IMR-90 (cell line): ENCODE results near the gene DENND1A. TPM values are rescaled to one million over a fixed set of nuclear protein-coding genes. Genes with fewer than 3 reads are reported as not detected.

Experiments
- ATAC-seq: fragments of 200-7000 bp; cut with Tn5 transposase; 2 replicates; pipeline ENCODE4 v1.9.1; 2020; ENCODE audit warnings: low read depth, mild to moderate bottlenecking, moderate library complexity
- BruUV-seq: library from RNA; stranded (reverse); fragments of 400-500 nt; replicated peaks from 2 replicates; lab custom pipeline; 2021; lab: Mats Ljungman, UMichigan
- CTCF ChIA-PET: fragments of 300-600 bp; formaldehyde crosslinking; extraction: SDS; loops from one replicate; lab custom pipeline; 2021; ENCODE audit warnings: antibody characterized with exemption; lab: Yijun Ruan, JAX
- POLR2A ChIA-PET: fragments of 300-600 bp; sonication (Branson Sonifier 250); formaldehyde crosslinking; loops from one replicate; lab custom pipeline; 2022; ENCODE audit warnings: antibody characterized with exemption; ENCODE audit not compliant: unreplicated experiment; lab: Charles Lee
- DNase-seq: peaks from one replicate; pipeline ENCODE4 v3.0.0; 2013
- H2AFZ ChIP-seq: replicated peaks from 2 replicates; pipeline ENCODE3; 2013; ENCODE audit warnings: low read length, mild to moderate bottlenecking; ENCODE audit not compliant: poor library complexity
- H2AK5ac ChIP-seq: 2 replicates; pipeline ENCODE4 v1.6.1; 2013; ENCODE audit warnings: low read depth, low read length, inconsistent platforms
- H2AK9ac ChIP-seq: replicated peaks from 2 replicates; pipeline ENCODE3; 2013; ENCODE audit warnings: mild to moderate bottlenecking, low read depth, low read length, moderate library complexity; ENCODE audit not compliant: poor library complexity
- H2BK120ac ChIP-seq: 2 replicates; pipeline ENCODE4 v1.6.1; 2013; ENCODE audit warnings: low read depth, low read length, inconsistent platforms
- H2BK15ac ChIP-seq: 3 replicates; pipeline ENCODE4 v1.6.1; 2013; ENCODE audit warnings: low read depth, low read length, inconsistent platforms
- H2BK20ac ChIP-seq: 2 replicates; pipeline ENCODE4 v1.6.1; 2013; ENCODE audit warnings: low read depth, mild to moderate bottlenecking, inconsistent platforms, low read length, moderate library complexity
- H2BK5ac ChIP-seq: 2 replicates; pipeline ENCODE4 v1.6.1; 2013; ENCODE audit warnings: mild to moderate bottlenecking, low read depth, low read length, inconsistent platforms; ENCODE audit not compliant: poor library complexity, severe bottlenecking
- H3K14ac ChIP-seq: replicated peaks from 2 replicates; pipeline ENCODE4 v1.6.1; 2013; ENCODE audit warnings: low read depth, low read length, inconsistent platforms
- H3K18ac ChIP-seq: 2 replicates; pipeline ENCODE4 v1.6.1; 2013; ENCODE audit warnings: low read depth, low read length, control low read depth
- H3K23ac ChIP-seq: 2 replicates; pipeline ENCODE4 v1.6.1; 2013; ENCODE audit warnings: low read depth, low read length, inconsistent platforms
- H3K27ac ChIP-seq: 2 replicates; pipeline ENCODE4 v1.5.1; 2013; ENCODE audit warnings: mild to moderate bottlenecking, control low read depth, low read length; ENCODE audit not compliant: insufficient read depth
- H3K27me3 ChIP-seq: 2 replicates; pipeline ENCODE4 v1.6.1; 2013; ENCODE audit warnings: low read length; ENCODE audit not compliant: control insufficient read depth, insufficient read depth
- H3K36me3 ChIP-seq: 2 replicates; pipeline ENCODE4 v1.6.1; 2013; ENCODE audit warnings: low read length, mixed read lengths; ENCODE audit not compliant: control insufficient read depth, insufficient read depth
- H3K4ac ChIP-seq: 2 replicates; pipeline ENCODE4 v1.6.1; 2013; ENCODE audit warnings: low read depth, low read length, inconsistent platforms
- H3K4me1 ChIP-seq: 2 replicates; pipeline ENCODE4 v1.6.1; 2013; ENCODE audit warnings: low read length, mixed read lengths; ENCODE audit not compliant: control insufficient read depth, insufficient read depth
- H3K4me2 ChIP-seq: 2 replicates; pipeline ENCODE4 v1.6.1; 2013; ENCODE audit warnings: low read depth, mild to moderate bottlenecking, control low read depth, low read length, moderate library complexity
- H3K4me3 ChIP-seq: 2 replicates; pipeline ENCODE4 v1.5.1; 2013; ENCODE audit warnings: low read depth, mild to moderate bottlenecking, control low read depth, low read length, moderate library complexity; ENCODE audit not compliant: insufficient read depth
- H3K56ac ChIP-seq: 2 replicates; pipeline ENCODE4 v1.6.1; 2013; ENCODE audit warnings: low read length, inconsistent platforms; ENCODE audit not compliant: insufficient read depth; ENCODE audit errors: extremely low read depth
- H3K79me1 ChIP-seq, 2 experiments: 2 replicates each; pipeline ENCODE4 v1.6.1; 2013; ENCODE audit warnings: low read length in 2 of 2, inconsistent platforms in 1 of 2, low read depth in 1 of 2
- H3K9ac ChIP-seq: 2 replicates; pipeline ENCODE4 v1.6.1; 2013; ENCODE audit warnings: low read depth, low read length, control low read depth
- H3K9me1 ChIP-seq: 2 replicates; pipeline ENCODE4 v1.6.1; 2013; ENCODE audit warnings: low read length, inconsistent platforms; ENCODE audit not compliant: insufficient read depth
- H3K9me3 ChIP-seq: 2 replicates; pipeline ENCODE4 v1.6.1; 2013; ENCODE audit warnings: low read length; ENCODE audit not compliant: control insufficient read depth, insufficient read depth
- H4K20me1 ChIP-seq: 2 replicates; pipeline ENCODE4 v1.6.1; 2013; ENCODE audit warnings: low read length, inconsistent platforms; ENCODE audit not compliant: insufficient read depth
- H4K5ac ChIP-seq: 2 replicates; pipeline ENCODE4 v1.6.1; 2013; ENCODE audit warnings: mild to moderate bottlenecking, low read depth, low read length, control low read depth
- H4K8ac ChIP-seq, 2 experiments: 2 replicates each; pipeline ENCODE4 v1.6.1; 2013; ENCODE audit warnings: low read depth in 2 of 2, low read length in 2 of 2, control low read depth in 1 of 2, inconsistent platforms in 1 of 2
- H4K91ac ChIP-seq: 2 replicates; pipeline ENCODE4 v1.6.1; 2013; ENCODE audit warnings: low read depth, low read length, inconsistent platforms; ENCODE audit not compliant: insufficient read depth
- CEBPB ChIP-seq: IDR thresholded peaks from 2 replicates; pipeline ENCODE4 v1.6.1; 2012; ENCODE audit warnings: low read depth, low read length, improper control_type of control experiment
- CHD1 ChIP-seq: IDR thresholded peaks from 2 replicates; pipeline ENCODE4 v1.6.1; 2012; ENCODE audit warnings: low read depth, low read length, improper control_type of control experiment
- CTCF ChIP-seq: conservative IDR thresholded peaks from 2 replicates; pipeline ENCODE4 v1.5.1; 2012; ENCODE audit warnings: mild to moderate bottlenecking, low read depth, low read length, improper control_type of control experiment
- ELK1 ChIP-seq: fragments of 150-350 bp; IDR thresholded peaks from 2 replicates; pipeline ENCODE4 v1.6.1; 2016; ENCODE audit warnings: low read depth, mild to moderate bottlenecking, low read length, moderate library complexity, borderline replicate concordance
- FOS ChIP-seq: fragments of 150-350 bp; IDR thresholded peaks from 2 replicates; pipeline ENCODE4 v1.6.1; 2016; ENCODE audit warnings: low read depth, low read length
- MAFK ChIP-seq: IDR thresholded peaks from 2 replicates; pipeline ENCODE4 v1.6.1; 2012; ENCODE audit warnings: low read depth, low read length, improper control_type of control experiment
- MAZ ChIP-seq: IDR thresholded peaks from 2 replicates; pipeline ENCODE4 v1.6.1; 2012; ENCODE audit warnings: low read depth, mild to moderate bottlenecking, low read length, improper control_type of control experiment, moderate library complexity, borderline replicate concordance
- MXI1 ChIP-seq: IDR thresholded peaks from 2 replicates; pipeline ENCODE4 v1.6.1; 2012; ENCODE audit warnings: low read depth, mild to moderate bottlenecking, low read length, moderate library complexity, borderline replicate concordance
- POLR2A ChIP-seq: IDR thresholded peaks from 2 replicates; pipeline ENCODE4 v1.6.1; 2012; ENCODE audit warnings: mild to moderate bottlenecking, low read depth, low read length
- RAD21 ChIP-seq: IDR thresholded peaks from 2 replicates; pipeline ENCODE4 v1.6.1; 2012; ENCODE audit warnings: low read length, improper control_type of control experiment
- RCOR1 ChIP-seq: IDR thresholded peaks from 2 replicates; pipeline ENCODE4 v1.6.1; 2012; ENCODE audit warnings: mild to moderate bottlenecking, low read length, improper control_type of control experiment; ENCODE audit not compliant: insufficient replicate concordance
- RFX5 ChIP-seq: IDR thresholded peaks from 2 replicates; pipeline ENCODE4 v1.8.0; 2012; ENCODE audit warnings: low read depth, mild to moderate bottlenecking, low read length, moderate library complexity
- SMC3 ChIP-seq: fragments of 150-350 bp; IDR thresholded peaks from 2 replicates; pipeline ENCODE4 v1.6.1; 2016; ENCODE audit warnings: low read depth, mild to moderate bottlenecking, antibody characterized with exemption, low read length, moderate library complexity
- WGBS, 2 experiments: methylation state at CpG; one replicate each; pipeline versions ENCODE4 v1.1.5 to v1.1.7; 2013; ENCODE audit warnings: missing lambda C conversion rate in 2 of 2; ENCODE audit not compliant: insufficient read length in 1 of 2; ENCODE audit errors: extremely low coverage in 2 of 2; 5-methylcytosine and 5-hydroxymethylcytosine counted together
- dilution Hi-C: fragments of 300-500 bp; cut with HindIII; formaldehyde crosslinking; loops from one replicate; pipeline ENCODE4 v1.14.3; 2018; ENCODE audit warnings: low sequenced_read_pairs; ENCODE audit not compliant: unreplicated experiment
- in situ Hi-C: fragments of 300-500 bp; cut with MboI; formaldehyde crosslinking; loops from 3 replicates; pipeline ENCODE4 v1.14.3; 2019; ENCODE audit warnings: low sequenced_read_pairs, inconsistent platforms, mixed read lengths
- intact Hi-C: fragments of 100-400 bp; cut with micrococcal nuclease; formaldehyde crosslinking; loops from 2 replicates; pipeline ENCODE4 v1.10.0; 2022
- polyA plus RNA-seq, 3 experiments: library from polyadenylated mRNA; depleted of rRNA; stranded (reverse); fragments of >200 nt; gene quantifications; 2 replicates each; pipeline ENCODE4 v1.2.3, GENCODE V29; 2012; ENCODE audit warnings: low replicate concordance in 1 of 3
- total RNA-seq: library from RNA; depleted of rRNA; stranded (reverse); fragments of >200 nt; gene quantifications from 2 replicates; pipeline ENCODE4 v1.2.3, GENCODE V29; 2012

Gene DENND1A
- total and polyA plus RNA-seq, 2 of the 4 experiments (the other 2 are of a cell fraction): 21.4 to 27.6 TPM

DNA sequence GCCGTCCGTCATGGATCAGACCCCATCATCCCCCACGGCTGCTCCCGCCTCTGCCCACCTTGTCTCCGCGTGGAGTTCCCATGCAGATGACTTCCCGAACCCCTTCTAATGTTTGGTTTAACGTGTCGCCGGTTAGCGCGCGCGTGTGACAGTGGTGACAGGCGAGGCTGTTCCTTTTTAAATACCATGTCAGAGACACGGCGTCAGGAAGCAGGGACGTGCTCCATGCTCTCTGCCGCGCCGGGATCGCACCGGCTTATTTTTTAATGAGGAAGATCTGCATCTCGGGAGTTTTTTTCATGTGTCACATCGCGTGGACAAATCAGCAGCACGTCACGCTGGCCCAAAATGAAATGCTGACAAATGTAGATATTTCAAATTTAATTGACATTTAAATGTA is 538.0 kb downstream of the DENND1A start:
- H2BK20ac ChIP-seq: no peak overlapping the region
- H2AK9ac ChIP-seq: no peak overlapping the region
- no peaks in the 10 kb centered on the region for H4K20me1 ChIP-seq
- H2AK5ac ChIP-seq: no peak overlapping the region
- no peak overlapping the region for H2BK120ac ChIP-seq
- no peak overlapping the region for H3K27ac ChIP-seq
- no peak for DNase-seq
- in situ Hi-C loops (no loop called here), intact Hi-C loops (no loop called here), dilution Hi-C loops (no loop called here)
- H4K8ac ChIP-seq: no peak overlapping the region
- H3K9ac ChIP-seq: no peak overlapping the region
- no peak overlapping the region for H3K4ac ChIP-seq
- no peak overlapping the region for H3K4me3 ChIP-seq
- peaks cover 2% of the 10 kb centered on the region; the same call in 1 of the 2 replicates for H3K27me3 ChIP-seq
- no peak for TF ChIP-seq CTCF
- TF ChIP-seq MAFK: no peak
- TF ChIP-seq SMC3: no peak
- TF ChIP-seq MAZ: no peak
- TF ChIP-seq FOS: no peak
- no peak for TF ChIP-seq ELK1
- no peak for TF ChIP-seq CEBPB
- TF ChIP-seq RFX5: no peak
- TF ChIP-seq RCOR1: no peak
- no peak for TF ChIP-seq RAD21
- TF ChIP-seq MXI1: no peak
- no peak for TF ChIP-seq CHD1
- no peak for TF ChIP-seq POLR2A
- H3K4me1 ChIP-seq: no peaks in the 10 kb centered on the region
- no peak overlapping the region for H4K5ac ChIP-seq
- H3K56ac ChIP-seq: no peak overlapping the region
- H2AFZ ChIP-seq: no peak overlapping the region
- H3K79me1 ChIP-seq: no peaks in the 10 kb centered on the region
- CTCF ChIA-PET: no interaction called here
- BruUV-seq: no TSS peak
- no peak overlapping the region for H3K18ac ChIP-seq
- no peaks in the 10 kb centered on the region for H3K36me3 ChIP-seq
- 73% methylated on average over 20 of the region's 28 CpGs; no CpG with 5 or more reads in 1 of the 2 experiments for WGBS, 2 experiments
- no peaks in the 10 kb centered on the region for H3K9me3 ChIP-seq
- no peak overlapping the region for H3K23ac ChIP-seq
- H3K14ac ChIP-seq: no peak overlapping the region
- POLR2A ChIA-PET: no interaction called here
- no peak overlapping the region for H2BK5ac ChIP-seq
- H3K9me1 ChIP-seq: no peaks in the 10 kb centered on the region
- H4K91ac ChIP-seq: no peak overlapping the region
- ATAC-seq: no peak
- H2BK15ac ChIP-seq: no peak overlapping the region
- H3K4me2 ChIP-seq: no peak overlapping the region
